Daoy (cell line): Measurements from ENCODE around the gene CFAP57. TPM values are rescaled to one million over a fixed set of nuclear protein-coding genes. Genes with fewer than 3 reads are reported as not detected.

Experiments used
- DNase-seq: peaks from one replicate; pipeline ENCODE4 v3.0.0-alpha.2; 2015; ENCODE audit warnings: low read depth
- total RNA-seq: library from RNA; depleted of rRNA; stranded (reverse); fragments of >200 nt; shearing (Covaris generic); gene quantifications from 2 replicates; pipeline ENCODE4 v1.2.3, GENCODE V29; 2014

The CFAP57 gene
- total RNA-seq, 1 experiment from 2014 or later: 0.51 TPM

DNA sequence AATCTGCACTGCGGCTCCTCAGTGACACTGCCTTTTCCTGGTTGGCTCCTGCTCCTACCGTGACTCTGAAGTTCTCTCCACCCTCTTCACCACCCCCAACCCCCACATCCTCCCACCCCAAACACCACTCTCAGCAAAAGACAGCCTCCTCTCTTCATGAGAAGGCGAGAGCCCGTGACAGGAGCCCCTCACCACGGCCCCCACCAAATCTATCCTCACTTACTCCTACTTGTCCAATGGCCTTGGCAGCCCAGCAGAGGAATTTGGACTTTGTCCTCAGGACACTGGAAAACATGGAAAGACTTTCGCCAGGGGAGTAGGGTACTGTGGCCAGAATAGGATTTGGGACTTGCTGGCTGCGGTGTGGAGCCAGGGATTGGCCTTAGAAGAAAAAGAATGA is 104.5 kb downstream of the CFAP57 start:
- DNase-seq: no peak

DNA sequence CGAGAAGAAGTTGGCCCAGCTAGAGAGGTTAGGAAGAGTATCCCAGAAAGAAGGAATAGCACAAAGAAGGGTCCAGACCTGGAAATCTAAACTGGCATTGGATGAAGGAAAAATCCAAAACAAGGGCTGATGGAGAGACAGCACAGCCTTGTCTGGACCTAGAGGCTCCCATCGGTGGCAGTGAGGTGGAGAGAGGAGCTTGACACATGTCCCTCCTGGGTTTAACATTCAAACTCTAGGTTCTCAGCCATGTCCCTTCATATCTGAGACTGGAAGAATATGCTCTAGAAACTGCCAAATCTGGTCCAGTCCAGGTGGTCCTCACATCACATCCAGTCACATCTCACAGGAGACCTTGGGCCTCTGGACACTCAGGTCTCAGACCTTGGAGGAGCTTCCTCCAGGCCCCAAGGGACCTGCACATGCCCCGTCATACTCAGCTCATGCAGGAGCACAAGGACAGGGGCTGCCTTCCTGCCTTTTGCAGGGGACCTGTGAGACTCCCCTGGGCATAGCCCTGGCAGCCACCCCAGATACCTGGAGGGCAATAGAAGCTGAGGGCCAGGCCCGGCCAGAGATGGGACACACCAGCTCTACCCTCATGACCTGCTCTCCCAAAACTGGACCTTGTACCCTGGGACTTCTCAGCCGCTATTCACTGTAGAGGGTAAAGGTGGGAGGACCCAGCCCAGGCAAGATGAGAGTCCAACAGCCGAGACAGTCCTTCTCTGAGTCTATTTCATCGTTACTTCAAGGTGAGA is 105.2 kb downstream of the CFAP57 start:
- DNase-seq: no peak

DNA sequence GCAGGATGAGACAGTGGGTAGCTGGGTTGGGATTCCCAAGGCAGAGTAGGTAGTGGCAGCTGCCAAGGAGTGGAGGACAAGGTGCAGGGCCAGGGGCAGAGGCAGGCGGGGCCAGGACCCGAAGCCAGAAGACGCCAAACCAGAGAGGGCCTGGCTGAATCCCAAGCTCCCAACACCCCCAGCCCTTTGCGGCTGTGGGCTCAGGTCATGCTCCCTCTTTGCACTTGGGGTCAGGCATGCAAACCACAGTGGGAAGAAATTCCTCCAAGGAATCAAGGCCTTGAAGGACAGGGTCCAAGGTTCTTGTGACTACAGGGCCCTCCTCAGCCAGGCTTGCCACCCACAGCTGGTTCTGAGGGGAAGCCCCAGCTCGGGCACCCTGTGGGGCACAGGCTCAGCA is 107.0 kb downstream of the CFAP57 start:
- no peak for DNase-seq

DNA sequence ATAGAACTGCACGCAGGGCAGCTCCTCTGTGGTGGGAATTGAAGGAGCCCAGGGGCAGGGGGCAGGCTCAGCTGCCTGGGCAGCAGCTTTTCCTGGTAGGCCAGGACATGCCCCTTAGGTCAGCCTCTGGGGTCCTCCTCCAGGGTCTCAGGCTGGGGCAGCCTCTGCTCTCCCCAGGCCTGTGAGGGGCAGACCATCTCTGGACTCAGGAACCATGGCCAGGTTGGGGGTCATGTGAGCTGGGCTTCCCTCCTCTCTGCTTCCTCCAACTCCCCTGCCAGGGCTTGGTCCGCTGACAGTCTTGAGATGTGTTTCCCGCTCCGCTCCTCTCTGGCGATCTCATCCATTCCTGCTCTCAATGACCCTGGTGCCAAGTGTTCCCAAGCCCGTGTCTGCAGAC is 107.5 kb downstream of the CFAP57 start:
- DNase-seq: no peak

DNA sequence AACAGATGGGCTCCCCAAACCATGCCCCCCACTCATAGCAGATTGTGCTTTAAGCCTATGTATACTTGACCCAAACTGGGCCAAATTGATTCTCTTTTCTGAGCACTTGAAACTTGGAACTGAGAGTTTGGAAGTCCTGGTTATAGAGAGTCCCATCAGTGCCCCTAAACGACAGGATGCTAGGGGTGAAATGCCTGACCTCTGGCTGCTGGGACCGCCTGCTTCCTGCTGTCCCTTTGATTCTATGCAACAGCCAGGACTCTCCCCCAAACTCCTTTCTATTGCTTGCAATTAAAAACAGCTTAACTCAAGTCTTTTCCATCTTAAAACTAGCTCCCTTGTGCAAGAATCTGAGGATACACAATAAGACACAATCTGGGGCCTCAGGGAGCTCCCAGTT is 108.6 kb downstream of the CFAP57 start:
- DNase-seq: no peak

DNA sequence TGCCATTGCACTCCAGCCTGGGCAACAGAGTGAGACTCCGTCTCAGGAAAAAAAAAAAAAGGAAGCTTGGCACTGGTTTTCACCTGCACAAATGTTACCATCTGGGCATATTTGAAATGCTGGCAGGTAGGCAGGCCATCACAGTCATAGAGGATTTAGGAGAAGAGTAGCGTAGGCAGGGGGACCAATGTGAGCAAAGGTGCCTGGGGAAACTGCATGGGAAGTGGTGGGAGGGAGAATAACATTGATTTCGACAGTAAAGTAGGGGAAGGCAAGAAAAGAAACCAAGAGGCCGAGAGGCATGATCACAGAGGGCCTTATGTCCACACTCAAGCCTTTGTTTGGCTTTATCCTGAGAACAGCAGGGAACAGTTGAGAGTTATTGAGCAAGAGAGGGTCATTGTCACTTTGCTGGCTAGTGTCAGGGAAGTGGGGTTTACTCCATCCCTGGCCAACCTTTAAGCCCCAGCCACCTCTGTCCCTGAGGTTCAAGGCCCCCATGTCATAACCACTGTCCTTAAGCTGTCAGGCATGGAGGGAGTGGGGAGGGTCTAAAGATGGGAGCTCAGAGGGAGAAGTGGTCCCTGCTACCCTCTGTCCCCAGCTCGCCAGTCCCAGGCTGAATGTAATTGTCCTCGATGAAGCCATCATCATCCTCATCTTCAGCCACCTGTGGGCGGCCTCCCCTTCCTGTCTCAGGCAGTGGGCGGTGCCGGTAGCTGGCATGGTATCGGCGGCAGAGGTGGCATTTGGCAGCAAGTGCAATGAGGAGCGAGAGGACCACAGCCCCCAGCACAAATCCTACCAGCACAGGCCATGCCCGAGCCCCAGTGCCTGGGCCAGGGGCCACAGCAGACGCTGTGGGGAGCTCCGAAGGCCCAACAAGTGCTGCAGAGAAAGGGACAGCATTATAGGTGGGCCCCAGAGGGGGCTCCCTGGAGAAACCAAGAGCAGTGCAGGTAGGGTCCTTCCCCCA is 110.4 kb downstream of the CFAP57 start:
- no peak for DNase-seq

DNA sequence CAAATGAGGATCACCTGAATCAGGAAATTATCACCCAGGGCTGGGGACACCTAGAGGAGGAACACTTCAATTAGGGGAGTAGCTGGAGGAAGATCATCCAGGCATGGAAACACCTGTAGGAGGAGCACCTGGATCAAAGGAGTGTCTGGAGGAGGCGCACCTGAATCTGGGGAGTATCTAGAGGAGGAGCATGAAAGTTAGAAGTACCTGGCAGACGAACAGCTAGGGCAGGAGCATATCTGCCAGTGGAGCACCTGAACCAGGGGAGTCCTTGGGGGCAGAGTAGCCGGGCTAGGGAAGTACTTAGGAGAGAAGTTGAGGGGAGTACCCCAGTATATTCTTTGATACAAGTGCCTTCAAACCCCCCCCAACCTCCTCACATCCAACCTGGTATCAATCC is 111.9 kb downstream of the CFAP57 start:
- no peak for DNase-seq

DNA sequence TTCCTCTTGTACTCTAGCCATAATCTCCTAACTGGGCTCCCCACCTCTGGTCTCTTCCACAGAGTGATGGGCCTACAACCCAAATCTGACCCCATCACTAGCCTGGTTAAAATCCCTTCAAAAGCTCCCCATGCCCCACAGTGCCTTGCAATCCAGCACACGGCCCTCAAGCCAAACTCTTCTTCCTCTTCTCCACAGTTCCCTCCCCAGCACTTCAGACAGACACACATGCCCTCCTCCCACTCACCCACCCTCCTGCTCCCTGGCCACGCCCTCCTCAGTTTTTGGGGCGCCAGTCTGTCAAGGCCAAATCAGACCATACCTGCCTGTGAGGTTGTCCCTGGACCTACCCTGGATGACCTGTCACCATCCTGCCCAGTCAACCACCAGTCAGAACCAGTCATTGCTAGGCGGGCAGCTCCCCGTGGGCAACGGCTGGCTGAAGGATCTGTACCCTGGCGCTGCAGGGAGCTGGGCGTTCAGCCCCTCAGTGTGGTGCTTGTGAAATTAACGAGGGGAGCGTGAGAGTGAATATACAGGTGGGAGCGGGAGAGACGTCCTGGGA is 112.5 kb downstream of the CFAP57 start:
- DNase-seq: no peak

DNA sequence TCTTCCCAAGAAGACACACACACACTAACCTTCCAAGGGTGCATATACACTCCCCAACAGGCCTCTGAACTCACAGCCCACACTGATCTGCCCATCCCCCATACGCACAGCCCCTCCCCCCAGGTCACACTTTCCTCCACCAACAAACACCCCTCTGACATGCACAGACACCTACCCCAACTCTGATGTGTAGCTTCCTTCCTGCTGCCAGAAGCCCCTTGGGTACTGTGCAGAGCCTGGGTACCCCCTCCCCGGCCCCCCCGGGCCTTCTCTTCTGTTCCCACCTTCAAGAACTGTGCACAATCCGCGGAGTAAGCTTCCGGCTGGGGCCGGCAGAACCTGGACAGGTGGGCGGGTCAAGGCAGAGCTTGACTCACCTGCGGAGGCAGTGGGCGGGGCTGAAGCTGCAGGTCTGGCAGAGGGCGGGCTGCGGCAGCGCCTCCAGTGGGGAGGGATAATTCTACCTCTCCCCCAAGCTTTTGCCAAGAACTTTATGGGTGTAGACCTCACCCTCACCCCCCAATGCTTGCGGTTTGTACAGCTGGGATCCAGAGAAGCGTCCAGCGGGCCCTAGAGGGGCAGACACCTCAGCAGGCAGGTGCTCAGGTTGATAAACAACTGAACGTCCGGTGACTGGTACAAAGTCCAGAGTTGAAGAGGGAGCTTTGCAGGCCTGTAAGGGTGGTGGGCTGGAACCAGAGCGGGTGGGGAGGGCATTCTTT is 113.3 kb downstream of the CFAP57 start, which contains the start of gene C1orf210:
Gene C1orf210 (minus strand): TSS at position 313 of the 722 bp plus-strand sequence. CDS start 2,311 bp downstream, outside the sequence.
- DNase-seq: no peak

DNA sequence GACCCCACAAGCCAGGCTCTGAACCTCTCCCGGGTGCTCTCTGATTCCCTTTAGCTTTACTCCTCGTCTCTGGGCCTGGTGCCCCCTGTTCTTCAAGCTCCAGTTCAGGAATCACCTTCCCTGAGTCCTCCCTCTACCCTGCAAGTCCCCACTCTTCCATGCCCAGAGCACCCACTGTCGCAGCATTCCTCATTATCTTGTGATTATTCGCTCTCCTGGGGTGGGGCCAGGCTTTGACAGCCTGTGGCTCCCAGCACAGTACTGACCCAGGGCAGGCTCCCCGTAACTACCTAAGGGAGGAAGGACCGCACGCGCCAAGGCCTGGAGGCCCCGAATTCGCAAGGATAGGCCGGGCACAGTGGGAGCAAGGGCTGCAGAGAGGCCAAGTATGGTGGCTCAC is 114.0 kb downstream of the CFAP57 start:
- DNase-seq: no peak

DNA sequence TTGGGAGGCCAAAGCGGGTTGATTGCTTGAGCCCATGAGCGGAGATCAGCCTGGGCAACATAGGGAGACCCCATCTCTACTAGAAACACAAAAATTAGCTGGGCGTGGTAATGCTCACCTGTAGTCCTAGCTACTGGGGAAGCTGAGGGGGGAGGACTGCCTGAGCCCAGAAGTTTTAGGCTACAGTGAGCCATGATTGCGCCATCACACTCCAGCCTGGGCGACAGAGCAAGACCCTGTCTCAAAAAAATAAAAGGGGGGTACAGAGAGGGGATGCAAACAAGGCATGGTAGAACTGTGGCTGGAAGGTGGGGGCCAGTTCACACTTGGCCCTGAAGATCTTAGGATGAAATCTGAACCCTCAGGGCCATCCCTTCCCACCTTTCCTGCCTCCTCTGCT is 114.4 kb downstream of the CFAP57 start:
- no peak for DNase-seq

DNA sequence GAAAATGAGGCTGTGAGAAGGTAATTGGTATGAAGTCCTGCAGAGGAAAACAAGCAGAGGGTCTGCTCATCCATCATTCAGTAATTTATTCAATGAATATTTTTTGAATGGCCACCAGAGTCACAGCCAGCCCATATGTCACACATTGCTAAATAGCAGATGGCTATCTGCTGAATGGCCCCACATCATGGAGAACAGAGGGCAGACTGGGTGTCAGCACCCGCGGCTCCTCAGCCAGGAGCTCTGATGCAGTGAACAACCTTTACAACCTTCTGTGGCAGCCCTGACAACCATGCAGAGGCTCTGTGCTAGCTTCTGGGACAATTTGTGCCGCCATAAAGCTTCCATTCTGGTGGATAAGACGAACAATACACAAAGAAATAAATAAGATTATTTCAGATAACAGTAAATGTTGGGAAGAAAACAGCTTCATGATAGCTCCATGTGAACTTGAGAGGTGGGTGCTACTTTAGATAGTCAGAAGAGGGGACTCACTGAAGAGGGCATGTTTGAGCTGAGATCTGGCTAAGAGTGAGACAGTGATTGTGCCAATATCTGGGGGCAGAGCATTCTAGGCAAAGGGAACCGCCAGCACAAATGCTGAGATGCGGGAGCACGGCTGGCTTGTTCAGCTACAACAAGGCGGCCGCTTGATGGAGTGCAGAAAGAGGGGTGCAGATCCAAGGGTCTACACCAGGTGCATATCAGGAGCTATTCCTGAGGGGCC is 116.1 kb downstream of the CFAP57 start:
- DNase-seq: no peak

DNA sequence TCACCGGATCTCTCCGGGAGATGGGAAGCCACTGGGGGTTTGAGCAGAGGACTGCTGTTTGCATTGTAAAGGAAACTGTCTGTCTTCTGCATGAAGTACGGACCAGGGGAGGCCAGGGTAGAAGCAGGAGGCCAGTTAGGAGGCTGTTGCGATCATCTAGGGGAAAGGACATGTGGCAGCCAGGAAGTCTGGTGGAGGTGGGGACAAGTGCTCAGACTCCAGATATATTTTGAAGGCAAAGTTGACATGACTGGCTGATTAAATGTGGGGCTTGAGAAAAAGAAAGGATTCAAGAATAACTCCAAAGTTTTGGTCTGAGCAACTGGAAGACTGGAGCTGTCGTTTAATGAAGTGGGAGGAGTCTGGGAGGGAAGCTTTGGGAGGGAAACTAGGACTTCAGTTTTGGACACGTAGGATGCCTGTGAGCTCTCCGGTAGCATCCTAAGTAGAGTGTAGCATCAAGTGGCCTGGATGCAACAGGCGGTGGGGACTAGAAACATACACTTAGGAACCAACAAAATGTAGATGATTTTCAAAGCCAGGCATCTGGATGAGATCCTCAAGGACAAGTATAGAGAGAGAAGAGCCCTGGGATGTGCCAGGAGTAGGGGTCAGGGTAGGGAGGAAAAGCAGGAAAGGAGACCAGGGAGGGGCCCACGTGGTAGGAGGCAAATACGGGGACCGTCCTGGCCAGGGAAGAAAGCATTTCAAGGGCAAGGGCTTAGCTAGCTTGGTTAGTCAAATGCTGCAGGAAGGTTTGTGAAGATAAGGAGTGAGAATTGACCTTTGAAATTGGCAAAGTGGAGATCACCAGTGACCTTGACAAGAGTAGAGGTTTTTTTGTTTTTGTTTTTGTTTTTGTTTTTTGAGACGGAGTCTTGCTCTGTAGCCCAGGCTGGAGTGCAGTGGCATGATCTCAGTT is 116.9 kb downstream of the CFAP57 start:
- no peak for DNase-seq

DNA sequence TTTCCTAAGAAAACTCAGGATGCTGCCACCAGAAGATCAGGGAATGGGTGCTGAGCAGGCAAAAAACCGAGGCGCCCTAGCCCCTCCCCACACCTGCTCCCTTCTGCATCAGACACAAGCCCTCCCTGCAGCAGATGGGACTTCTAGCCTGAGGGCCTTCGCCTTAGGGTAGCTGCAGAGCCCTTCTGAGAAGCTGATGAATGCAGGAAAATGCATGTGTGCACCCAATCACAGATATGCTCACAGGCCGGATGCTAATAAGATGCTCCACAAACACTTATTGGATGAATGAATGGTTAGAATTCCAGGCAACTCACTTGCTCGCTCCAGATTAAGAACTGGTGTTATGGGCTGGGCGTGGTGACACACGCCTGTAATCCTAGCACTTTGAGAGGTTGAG is 120.1 kb downstream of the CFAP57 start:
- DNase-seq: no peak

DNA sequence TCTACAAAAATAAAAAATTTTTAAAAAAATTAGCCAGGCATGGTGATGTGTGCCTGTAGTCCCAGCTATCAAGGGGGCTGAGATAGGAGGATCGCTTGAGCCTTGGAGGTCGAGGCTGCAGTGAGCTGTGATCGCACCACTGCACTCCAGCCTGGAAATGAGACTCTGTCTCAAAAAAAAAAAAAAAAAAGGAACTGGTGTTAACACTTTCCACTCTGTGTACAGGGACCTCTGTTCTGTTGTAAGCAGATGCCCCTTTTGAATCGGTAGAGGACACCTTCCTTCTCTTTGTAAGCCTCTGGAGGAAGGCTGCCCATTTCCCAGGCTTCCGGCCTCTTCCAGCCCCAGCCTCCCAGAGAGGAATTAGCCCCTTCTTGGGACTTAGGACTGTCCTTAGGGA is 120.5 kb downstream of the CFAP57 start:
- DNase-seq: no peak

DNA sequence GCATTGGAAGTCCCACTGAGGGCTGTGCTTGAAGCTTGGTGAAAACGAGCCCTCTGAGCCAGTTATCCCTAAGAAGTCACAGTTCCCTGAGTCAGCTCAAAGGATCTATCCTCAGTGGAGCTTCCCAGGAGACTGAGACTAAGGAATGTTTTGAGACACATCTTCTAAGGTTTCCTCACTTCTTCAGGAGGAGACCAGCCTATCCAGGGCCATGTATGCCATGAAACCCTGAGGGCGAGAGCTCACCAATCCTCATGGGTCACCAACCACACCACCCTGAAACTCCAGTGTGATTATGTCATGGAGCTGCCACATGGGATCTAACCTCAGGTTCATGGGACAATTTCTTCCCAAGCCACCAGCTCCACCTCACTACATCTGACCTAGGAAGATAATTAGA is 121.0 kb downstream of the CFAP57 start:
- DNase-seq: no peak

DNA sequence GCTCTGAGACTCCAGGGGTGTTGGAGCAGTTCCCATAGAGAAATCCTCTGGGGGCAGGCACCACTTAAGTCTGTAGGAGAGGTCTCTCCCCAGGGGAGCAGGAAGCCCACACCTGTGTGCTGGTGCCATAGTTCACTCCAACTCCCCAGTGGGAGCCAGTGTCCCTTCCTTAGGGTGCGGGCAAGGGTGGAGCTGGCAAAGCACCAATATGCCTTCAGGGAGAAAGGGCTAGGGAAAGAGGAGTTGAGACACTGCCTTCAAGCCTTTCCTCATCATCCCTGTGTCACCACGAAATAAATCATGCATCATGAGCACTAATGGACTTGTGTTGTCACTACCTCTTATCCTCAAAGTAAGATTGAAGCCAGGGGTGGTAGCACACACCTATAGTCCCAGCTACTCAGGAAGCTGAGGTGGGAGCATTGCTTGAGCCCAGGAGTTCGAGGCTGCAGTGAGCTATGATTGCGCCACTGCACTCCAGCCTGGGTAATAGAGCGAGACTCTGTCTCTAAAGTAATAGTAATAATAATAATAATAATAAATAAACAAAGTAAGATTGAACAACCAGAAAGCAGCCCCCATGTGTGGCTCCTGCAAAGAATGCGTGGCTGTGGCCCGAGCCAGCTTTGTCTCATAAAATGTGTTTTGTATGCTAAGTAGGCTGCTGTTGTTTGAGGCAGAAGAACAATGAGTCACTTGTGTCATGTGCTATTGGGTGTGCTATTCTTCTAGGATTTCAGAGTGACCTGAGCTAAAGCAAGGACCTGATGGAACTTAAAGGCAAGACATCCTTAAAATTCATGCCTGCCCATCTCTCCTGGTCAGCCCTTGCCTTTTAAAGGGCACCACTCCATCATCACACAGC is 122.0 kb downstream of the CFAP57 start:
- peak; percentile 53 for DNase-seq

DNA sequence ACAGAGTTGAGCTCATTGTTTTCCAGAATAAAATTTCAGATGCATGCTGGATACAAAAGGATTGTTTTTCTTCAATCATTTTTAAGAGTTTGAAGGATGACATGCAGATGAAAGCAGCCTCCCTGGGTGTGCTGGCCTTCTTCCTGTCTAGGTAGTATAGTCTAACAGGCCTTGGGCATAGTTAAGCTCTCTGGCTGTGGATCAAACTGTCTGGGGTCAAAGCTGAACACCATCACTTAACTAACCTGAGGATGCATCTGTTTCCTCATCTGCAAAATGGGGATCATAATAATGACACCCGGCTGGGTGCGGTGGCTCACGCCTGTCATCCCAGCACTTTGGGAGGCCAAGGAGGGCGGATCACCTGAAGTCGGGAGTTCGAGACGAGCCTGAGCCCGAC is 122.6 kb downstream of the CFAP57 start:
- no peak for DNase-seq

DNA sequence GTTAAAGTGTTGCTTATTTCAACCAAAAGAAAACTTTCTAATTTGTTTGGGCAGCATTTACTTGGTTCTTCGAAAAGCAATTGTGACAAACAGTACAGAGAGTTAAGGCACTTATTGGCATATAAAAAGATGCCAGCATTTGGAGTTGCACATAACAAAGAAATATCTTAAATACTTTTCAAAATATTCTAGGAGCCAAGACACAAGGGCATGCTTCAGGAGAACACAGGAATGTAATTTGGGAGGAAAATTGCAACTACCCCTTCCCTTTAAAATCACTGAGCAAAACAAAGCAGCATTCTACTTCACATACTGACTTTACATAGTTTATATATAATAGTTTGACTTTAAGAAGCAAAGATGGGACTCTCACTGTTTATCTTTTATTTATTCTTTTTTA is 124.1 kb downstream of the CFAP57 start:
- no peak for DNase-seq
